ENCODE measurements around the gene PORCN. TPM values are rescaled to one million over a fixed set of nuclear protein-coding genes. Genes with fewer than 3 reads are reported as not detected.
A peak's percentile ranks its signal among the peaks of the same experiment; 100 is the strongest.

The PORCN gene
- total and polyA plus RNA-seq, 2 of the 4 experiments (the other 2 are of a cell fraction) = 4.1 to 10.1 TPM

- 71% methylated on average over 4 of the region's 10 CpGs; no CpG with 5 or more reads in 1 of the 2 experiments for WGBS, 2 experiments (ENCODE audit: extremely low coverage in 2 of 2, insufficient read length in 1 of 2)
- Histone ChIP-seq H4K20me1 (ENCODE audit: insufficient read depth, low read length) (no peaks in the 10 kb centered on the region), H3K9ac (ENCODE audit: low read depth, low read length) (no peak overlapping the region), H3K23ac (ENCODE audit: low read depth, low read length) (no peak overlapping the region), H3K79me1 (ENCODE audit: low read depth in 1 of 2, low read length in 2 of 2) (no peaks in the 10 kb centered on the region), H2AFZ (replicated peaks; ENCODE audit: low read length, poor library complexity) (peak overlapping the region; percentile 21), H3K14ac (replicated peaks; ENCODE audit: low read depth, low read length) (no peak overlapping the region), H3K4me2 (ENCODE audit: low read depth, low read length) (peak overlapping the region; percentile 43; the same call in 1 of the 2 replicates), H2AK9ac (replicated peaks; ENCODE audit: low read depth, low read length, poor library complexity) (no peak overlapping the region), H3K4me1 (ENCODE audit: control insufficient read depth, insufficient read depth, low read length) (peaks cover 12% of the 10 kb centered on the region; the same call in 1 of the 2 replicates), H4K5ac (ENCODE audit: low read depth, low read length) (no peak overlapping the region), H3K9me1 (ENCODE audit: insufficient read depth, low read length) (peaks cover 5% of the 10 kb centered on the region; the same call in 1 of the 2 replicates), H2BK20ac (ENCODE audit: low read depth, low read length) (no peak overlapping the region), H3K27ac (ENCODE audit: insufficient read depth, low read length) (peak overlapping the region; percentile 39; the same call in 1 of the 2 replicates), H3K4ac (ENCODE audit: low read depth, low read length) (no peak overlapping the region), H3K27me3 (ENCODE audit: control insufficient read depth, insufficient read depth, low read length) (peaks cover 4% of the 10 kb centered on the region; the same call in 1 of the 2 replicates), H3K36me3 (ENCODE audit: control insufficient read depth, insufficient read depth, low read length) (no peaks in the 10 kb centered on the region), H3K56ac (ENCODE audit: extremely low read depth, insufficient read depth, low read length) (no peak overlapping the region), H2AK5ac (ENCODE audit: low read depth, low read length) (no peak overlapping the region), H3K4me3 (ENCODE audit: insufficient read depth, low read depth, low read length) (no peak overlapping the region), H4K8ac (ENCODE audit: low read depth in 2 of 2, low read length in 2 of 2) (no peak overlapping the region; a peak in 1 of 4 replicates), H2BK5ac (ENCODE audit: low read depth, low read length, poor library complexity, severe bottlenecking) (no peak overlapping the region), H3K18ac (ENCODE audit: low read depth, low read length) (no peak overlapping the region; the same call in 1 of the 2 replicates), H2BK15ac (ENCODE audit: low read depth, low read length) (no peak overlapping the region; the same call in 2 of the 3 replicates), H4K91ac (ENCODE audit: insufficient read depth, low read depth, low read length) (no peak overlapping the region), H3K9me3 (ENCODE audit: control insufficient read depth, insufficient read depth, low read length) (no peaks in the 10 kb centered on the region), H2BK120ac (ENCODE audit: low read depth, low read length) (no peak overlapping the region)
- dilution Hi-C loops (cut with HindIII; ENCODE audit: low sequenced_read_pairs, unreplicated experiment) = no loop called here
- no TSS peak for BruUV-seq (replicated peaks)
- ChIA-PET POLR2A (ENCODE audit: unreplicated experiment) (no interaction called here), CTCF (no interaction called here)
- in situ Hi-C loops (cut with MboI; ENCODE audit: low sequenced_read_pairs) = no loop called here
- intact Hi-C loops (cut with micrococcal nuclease) = no loop called here
- TF ChIP-seq POLR2A (IDR thresholded peaks at IDR 0.05; ENCODE audit: low read depth, low read length) = no peak
- TF ChIP-seq, protein P1, sequence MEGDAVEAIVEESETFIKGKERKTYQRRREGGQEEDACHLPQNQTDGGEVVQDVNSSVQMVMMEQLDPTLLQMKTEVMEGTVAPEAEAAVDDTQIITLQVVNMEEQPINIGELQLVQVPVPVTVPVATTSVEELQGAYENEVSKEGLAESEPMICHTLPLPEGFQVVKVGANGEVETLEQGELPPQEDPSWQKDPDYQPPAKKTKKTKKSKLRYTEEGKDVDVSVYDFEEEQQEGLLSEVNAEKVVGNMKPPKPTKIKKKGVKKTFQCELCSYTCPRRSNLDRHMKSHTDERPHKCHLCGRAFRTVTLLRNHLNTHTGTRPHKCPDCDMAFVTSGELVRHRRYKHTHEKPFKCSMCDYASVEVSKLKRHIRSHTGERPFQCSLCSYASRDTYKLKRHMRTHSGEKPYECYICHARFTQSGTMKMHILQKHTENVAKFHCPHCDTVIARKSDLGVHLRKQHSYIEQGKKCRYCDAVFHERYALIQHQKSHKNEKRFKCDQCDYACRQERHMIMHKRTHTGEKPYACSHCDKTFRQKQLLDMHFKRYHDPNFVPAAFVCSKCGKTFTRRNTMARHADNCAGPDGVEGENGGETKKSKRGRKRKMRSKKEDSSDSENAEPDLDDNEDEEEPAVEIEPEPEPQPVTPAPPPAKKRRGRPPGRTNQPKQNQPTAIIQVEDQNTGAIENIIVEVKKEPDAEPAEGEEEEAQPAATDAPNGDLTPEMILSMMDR (conservative IDR thresholded peaks at IDR 0.05; ENCODE audit: low read depth, low read length) = no peak
- TF ChIP-seq CEBPB (IDR thresholded peaks at IDR 0.05; ENCODE audit: low read depth, low read length) = no peak
- TF ChIP-seq FOS (IDR thresholded peaks at IDR 0.05; ENCODE audit: low read depth, low read length) = no peak
- TF ChIP-seq RFX5 (IDR thresholded peaks at IDR 0.05; ENCODE audit: low read depth, low read length) = no peak
- TF ChIP-seq RCOR1 (IDR thresholded peaks at IDR 0.05; ENCODE audit: insufficient replicate concordance, low read length) = no peak
- TF ChIP-seq, protein P2, sequence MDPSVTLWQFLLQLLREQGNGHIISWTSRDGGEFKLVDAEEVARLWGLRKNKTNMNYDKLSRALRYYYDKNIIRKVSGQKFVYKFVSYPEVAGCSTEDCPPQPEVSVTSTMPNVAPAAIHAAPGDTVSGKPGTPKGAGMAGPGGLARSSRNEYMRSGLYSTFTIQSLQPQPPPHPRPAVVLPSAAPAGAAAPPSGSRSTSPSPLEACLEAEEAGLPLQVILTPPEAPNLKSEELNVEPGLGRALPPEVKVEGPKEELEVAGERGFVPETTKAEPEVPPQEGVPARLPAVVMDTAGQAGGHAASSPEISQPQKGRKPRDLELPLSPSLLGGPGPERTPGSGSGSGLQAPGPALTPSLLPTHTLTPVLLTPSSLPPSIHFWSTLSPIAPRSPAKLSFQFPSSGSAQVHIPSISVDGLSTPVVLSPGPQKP (IDR thresholded peaks at IDR 0.05; ENCODE audit: borderline replicate concordance, low read depth, low read length) = no peak
- no peak for TF ChIP-seq RAD21 (IDR thresholded peaks at IDR 0.05; ENCODE audit: low read length)
- TF ChIP-seq MXI1 (IDR thresholded peaks at IDR 0.05; ENCODE audit: borderline replicate concordance, low read depth, low read length) = no peak
- no peak for TF ChIP-seq SMC3 (IDR thresholded peaks at IDR 0.05; ENCODE audit: low read depth, low read length)
- no peak for TF ChIP-seq MAZ (IDR thresholded peaks at IDR 0.05; ENCODE audit: borderline replicate concordance, low read depth, low read length)
- TF ChIP-seq USF2 (IDR thresholded peaks at IDR 0.05; ENCODE audit: low read depth, low read length) = no peak
- no peak for TF ChIP-seq MAFK (IDR thresholded peaks at IDR 0.05; ENCODE audit: low read depth, low read length)
- DNase-seq = no peak
- no peak for ATAC-seq (ENCODE audit: low read depth)
Observed at GRCh38 chrX:48466696-48467095, 42.1 kb upstream of the PORCN start.
